Activated naive CD8-positive, alpha-beta T cell treated with anti-CD3 and anti-CD28 coated beads for 36 hours (primary cell): Measurements from ENCODE around the gene HOXA4. TPM values are rescaled to one million over a fixed set of nuclear protein-coding genes. Genes with fewer than 3 reads are reported as not detected.

Experiments
- DNase-seq: peaks from one replicate; pipeline ENCODE4 v3.0.0; 2021
- H3K27ac Mint-ChIP-seq: one replicate; pipeline ENCODE4 v1.8.0; 2022; ENCODE audit warnings: mild to moderate bottlenecking, moderate library complexity, mixed read lengths
- H3K27me3 Mint-ChIP-seq: one replicate; pipeline ENCODE4 v1.8.0; 2022; ENCODE audit warnings: mild to moderate bottlenecking, mixed read lengths
- H3K36me3 Mint-ChIP-seq: one replicate; pipeline ENCODE4 v1.8.0; 2021; ENCODE audit warnings: mild to moderate bottlenecking, mixed read lengths
- H3K4me1 Mint-ChIP-seq: one replicate; pipeline ENCODE4 v1.8.0; 2021; ENCODE audit warnings: mixed read lengths
- H3K4me3 Mint-ChIP-seq: one replicate; pipeline ENCODE4 v1.8.0; 2022; ENCODE audit warnings: mild to moderate bottlenecking, moderate library complexity, mixed read lengths
- H3K9me3 Mint-ChIP-seq: one replicate; pipeline ENCODE4 v1.8.0; 2022; ENCODE audit warnings: mixed read lengths
- total RNA-seq, 2 experiments: library from RNA; stranded (reverse); gene quantifications; one replicate each; pipeline ENCODE4 v1.2.3, GENCODE V29; 2021

Gene HOXA4
- not detected for total RNA-seq

DNA sequence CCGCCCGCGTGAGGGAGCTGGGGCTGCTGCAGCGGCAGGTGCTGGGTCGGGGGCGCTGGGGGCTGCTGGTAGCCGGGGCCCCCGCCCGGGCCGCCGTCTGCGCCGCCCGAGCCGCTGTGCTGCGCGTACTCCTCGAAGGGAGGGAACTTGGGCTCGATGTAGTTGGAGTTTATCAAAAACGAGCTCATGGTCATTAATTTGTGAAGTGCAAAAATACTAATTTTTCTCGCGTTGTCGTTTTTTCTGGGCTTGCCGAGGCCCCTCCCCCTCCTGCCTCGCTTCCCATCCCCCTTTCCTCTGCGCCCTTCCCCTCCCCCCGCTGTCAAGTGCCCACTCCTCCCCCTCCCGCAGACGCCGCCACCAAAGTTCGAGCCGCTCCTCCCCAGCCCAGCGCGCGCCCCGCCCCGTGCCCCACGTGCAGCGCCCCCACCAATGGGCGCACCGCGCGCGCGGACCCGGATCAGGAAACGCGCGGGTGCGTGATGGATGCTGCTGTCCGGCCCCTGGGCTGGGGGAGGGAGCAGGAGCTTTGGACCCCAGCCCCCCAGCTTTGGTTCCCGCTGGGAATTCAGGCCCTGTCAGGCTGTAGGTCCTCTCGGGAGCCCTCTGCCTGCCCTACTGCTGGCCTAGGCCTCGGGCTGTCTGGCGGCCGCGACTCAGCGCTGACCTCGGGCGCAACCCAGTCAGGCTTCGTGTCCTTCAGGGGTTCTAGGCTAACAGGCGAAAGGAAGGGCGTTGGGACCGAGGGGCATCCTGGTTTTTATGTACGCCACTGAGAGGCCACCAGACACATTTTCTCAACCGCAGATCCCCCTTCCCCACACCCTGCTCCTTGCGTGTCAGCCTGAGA, at the start of gene HOXA4:
Gene HOXA4, minus strand, starts transcription at position 218 of the 850 bp plus-strand sequence. Its CDS starts 24 bp downstream, at position 194.
- H3K27ac Mint-ChIP-seq: no peak within 1 kb of the TSS
- H3K27me3 Mint-ChIP-seq: peaks cover 66% of the 10 kb centered on the region
- peaks cover 16% of the 10 kb centered on the region for H3K4me1 Mint-ChIP-seq
- H3K4me3 Mint-ChIP-seq: peak within 1 kb of the TSS; percentile 60
- H3K36me3 Mint-ChIP-seq: no peaks in the 10 kb centered on the region
- H3K9me3 Mint-ChIP-seq: no peaks in the 10 kb centered on the region
- DNase-seq: peak; percentile 80

GRCh38 chr7:27179503-27180430, 49.2 kb upstream of the HOXA4 start:
- peaks cover 2% of the 10 kb centered on the region for H3K36me3 Mint-ChIP-seq
- peak; percentile 68 for DNase-seq
- peaks cover 88% of the 10 kb centered on the region for H3K27me3 Mint-ChIP-seq
- H3K4me1 Mint-ChIP-seq: peaks cover 7% of the 10 kb centered on the region
- H3K4me3 Mint-ChIP-seq: peak overlapping the region; percentile 58
- H3K27ac Mint-ChIP-seq: no peak overlapping the region
- no peaks in the 10 kb centered on the region for H3K9me3 Mint-ChIP-seq

GRCh38 chr7:27179030-27179429, 48.5 kb upstream of the HOXA4 start:
- Mint-ChIP-seq H3K9me3 (no peaks in the 10 kb centered on the region), H3K36me3 (peaks cover 2% of the 10 kb centered on the region), H3K4me3 (no peak overlapping the region), H3K27me3 (peaks cover 88% of the 10 kb centered on the region), H3K27ac (no peak overlapping the region), H3K4me1 (peaks cover 5% of the 10 kb centered on the region)
- no peak for DNase-seq

- H3K36me3 Mint-ChIP-seq: peaks cover 2% of the 10 kb centered on the region
- peaks cover 83% of the 10 kb centered on the region for H3K27me3 Mint-ChIP-seq
- no peak for DNase-seq
- no peak overlapping the region for H3K27ac Mint-ChIP-seq
- H3K4me1 Mint-ChIP-seq: peaks cover 5% of the 10 kb centered on the region
- H3K9me3 Mint-ChIP-seq: no peaks in the 10 kb centered on the region
- no peak overlapping the region for H3K4me3 Mint-ChIP-seq
These were observed 47.8 kb upstream of the HOXA4 start for GRCh38 chr7:27178366-27178765.

GRCh38 chr7:27177795-27178320, 47.3 kb upstream of the HOXA4 start:
- DNase-seq: no peak
- Mint-ChIP-seq H3K9me3 (no peaks in the 10 kb centered on the region), H3K27me3 (peaks cover 79% of the 10 kb centered on the region), H3K4me3 (no peak overlapping the region), H3K36me3 (peaks cover 2% of the 10 kb centered on the region), H3K4me1 (peaks cover 5% of the 10 kb centered on the region), H3K27ac (no peak overlapping the region)

GRCh38 chr7:27176962-27177794, 46.6 kb upstream of the HOXA4 start:
- H3K27me3 Mint-ChIP-seq: peaks cover 78% of the 10 kb centered on the region

GRCh38 chr7:27176524-27176845, 45.9 kb upstream of the HOXA4 start:
- Mint-ChIP-seq H3K9me3 (no peaks in the 10 kb centered on the region), H3K4me1 (peaks cover 12% of the 10 kb centered on the region), H3K36me3 (peaks cover 2% of the 10 kb centered on the region), H3K4me3 (no peak overlapping the region), H3K27ac (no peak overlapping the region), H3K27me3 (peaks cover 79% of the 10 kb centered on the region)
- no peak for DNase-seq

More at GRCh38 chr7:27176962-27177794, 46.6 kb upstream of the HOXA4 start:
- Mint-ChIP-seq H3K27ac (no peak overlapping the region), H3K4me1 (peaks cover 7% of the 10 kb centered on the region), H3K36me3 (peaks cover 2% of the 10 kb centered on the region), H3K4me3 (no peak overlapping the region), H3K9me3 (no peaks in the 10 kb centered on the region)
- DNase-seq: no peak

DNA sequence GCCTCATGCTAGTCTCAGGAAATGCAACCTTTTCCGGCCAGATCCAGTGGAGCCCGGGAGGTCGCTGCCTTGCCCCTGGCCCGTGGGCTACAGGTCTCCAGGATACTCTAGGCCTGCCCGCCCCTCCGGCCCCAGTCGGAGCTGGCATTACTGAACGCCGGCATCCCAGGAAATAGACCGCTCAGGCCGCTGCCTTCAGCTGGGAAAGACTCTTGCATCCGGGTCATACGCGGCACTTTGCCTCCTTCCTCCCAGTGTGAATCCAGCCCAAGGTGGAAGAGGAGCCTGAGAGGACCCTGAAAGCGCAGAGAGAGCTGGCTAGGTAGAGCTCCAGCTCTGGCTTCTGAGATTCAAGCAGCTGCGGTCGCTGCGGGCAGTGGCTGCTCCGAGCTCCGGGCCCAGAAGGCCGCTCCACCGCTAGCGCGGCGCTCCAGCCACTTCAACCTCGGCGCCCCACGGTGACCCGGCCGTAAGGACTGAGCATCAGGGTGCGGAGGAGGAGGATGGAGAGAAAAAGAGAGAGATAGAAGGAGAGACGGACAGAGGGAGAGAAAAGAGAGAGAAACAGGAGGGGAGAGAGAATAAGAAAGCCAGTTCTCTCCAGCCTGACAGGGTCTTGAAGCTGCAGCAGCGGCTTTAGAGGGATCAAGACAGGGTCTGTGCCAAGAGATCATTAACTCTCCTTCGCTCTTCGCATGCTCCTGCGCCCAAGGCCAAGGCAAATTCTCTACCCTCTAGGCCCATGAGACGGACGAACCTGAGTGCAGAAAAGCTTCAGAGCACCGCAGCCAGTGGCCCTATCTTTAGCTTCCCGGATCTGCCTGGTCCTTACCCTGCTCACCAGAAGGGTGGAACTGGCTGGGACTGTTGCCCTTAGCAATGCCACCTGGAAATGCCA, 45.3 kb upstream of the HOXA4 start:
- Mint-ChIP-seq H3K9me3 (no peaks in the 10 kb centered on the region), H3K4me1 (peaks cover 13% of the 10 kb centered on the region), H3K27me3 (peaks cover 79% of the 10 kb centered on the region), H3K27ac (no peak overlapping the region), H3K36me3 (peaks cover 2% of the 10 kb centered on the region), H3K4me3 (no peak overlapping the region)
- DNase-seq: no peak

- H3K4me1 Mint-ChIP-seq: peaks cover 16% of the 10 kb centered on the region
- H3K27me3 Mint-ChIP-seq: peaks cover 83% of the 10 kb centered on the region
- H3K27ac Mint-ChIP-seq: no peak overlapping the region
- peaks cover 2% of the 10 kb centered on the region for H3K36me3 Mint-ChIP-seq
- no peaks in the 10 kb centered on the region for H3K9me3 Mint-ChIP-seq
- H3K4me3 Mint-ChIP-seq: no peak overlapping the region
- DNase-seq: no peak
These were observed 44.5 kb upstream of the HOXA4 start for GRCh38 chr7:27174874-27175625.

DNA sequence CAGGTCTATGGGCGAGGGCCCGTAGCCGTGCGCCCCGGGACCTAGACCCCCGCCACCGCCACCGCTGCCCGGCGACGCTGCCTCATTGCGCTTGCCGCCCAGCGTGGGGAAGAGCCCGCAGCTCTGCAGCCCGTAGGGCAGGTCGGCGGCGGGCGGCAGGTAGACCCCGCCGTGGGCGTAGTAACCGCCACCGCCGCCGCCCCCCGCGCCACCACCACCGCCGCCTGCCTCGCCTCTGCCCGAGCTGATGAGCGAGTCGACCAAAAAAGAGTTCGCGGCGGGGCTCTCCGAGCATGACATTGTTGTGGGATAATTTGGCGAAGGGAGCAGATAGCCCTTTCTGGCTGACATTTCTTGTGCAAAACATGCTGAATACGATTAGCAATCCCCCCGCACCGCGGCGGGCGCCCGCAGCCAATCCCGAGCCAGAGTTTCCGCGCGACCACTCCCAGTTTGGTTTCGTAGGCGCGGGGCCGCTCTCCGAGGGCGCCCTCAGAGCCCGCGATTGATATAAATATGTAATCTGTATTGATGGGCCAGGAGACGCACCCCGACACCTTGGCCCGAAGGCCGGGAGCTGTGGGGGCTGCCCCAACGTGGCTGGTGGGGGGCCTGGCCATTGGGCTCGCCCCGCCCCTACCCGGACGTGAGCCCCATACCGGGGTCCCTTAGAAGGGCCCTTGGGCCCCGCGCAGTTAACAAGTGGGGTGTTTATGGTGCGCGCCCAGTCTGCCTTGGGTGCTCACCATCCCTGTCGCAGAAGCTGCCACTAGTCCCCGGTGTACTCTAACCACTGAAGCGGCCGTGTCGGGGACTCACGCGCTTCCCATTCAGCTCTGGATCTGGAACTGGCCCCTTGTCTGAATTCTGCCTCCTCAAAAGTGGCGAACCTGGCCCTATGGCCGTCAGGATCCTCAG, 43.7 kb upstream of the HOXA4 start, which contains the start of gene HOXA10:
Gene HOXA10, minus strand, starts transcription at position 365 of the 918 bp plus-strand sequence. Its CDS starts 14 bp downstream, at position 351.
- H3K4me3 Mint-ChIP-seq: peak within 1 kb of the TSS; percentile 25
- DNase-seq: no peak

GRCh38 chr7:27173511-27173955, 43.0 kb upstream of the HOXA4 start:
- no peaks in the 10 kb centered on the region for H3K9me3 Mint-ChIP-seq
- peaks cover 82% of the 10 kb centered on the region for H3K27me3 Mint-ChIP-seq
- no peak for DNase-seq
- H3K4me3 Mint-ChIP-seq: no peak overlapping the region
- H3K27ac Mint-ChIP-seq: no peak overlapping the region
- no peaks in the 10 kb centered on the region for H3K36me3 Mint-ChIP-seq
- peaks cover 15% of the 10 kb centered on the region for H3K4me1 Mint-ChIP-seq

More for the DNA sequence above, 43.7 kb upstream of the HOXA4 start, which contains the start of gene HOXA10:
- Mint-ChIP-seq H3K9me3 (no peaks in the 10 kb centered on the region), H3K4me1 (peaks cover 12% of the 10 kb centered on the region), H3K36me3 (no peaks in the 10 kb centered on the region), H3K27me3 (peaks cover 82% of the 10 kb centered on the region), H3K27ac (no peak within 1 kb of the TSS)

DNA sequence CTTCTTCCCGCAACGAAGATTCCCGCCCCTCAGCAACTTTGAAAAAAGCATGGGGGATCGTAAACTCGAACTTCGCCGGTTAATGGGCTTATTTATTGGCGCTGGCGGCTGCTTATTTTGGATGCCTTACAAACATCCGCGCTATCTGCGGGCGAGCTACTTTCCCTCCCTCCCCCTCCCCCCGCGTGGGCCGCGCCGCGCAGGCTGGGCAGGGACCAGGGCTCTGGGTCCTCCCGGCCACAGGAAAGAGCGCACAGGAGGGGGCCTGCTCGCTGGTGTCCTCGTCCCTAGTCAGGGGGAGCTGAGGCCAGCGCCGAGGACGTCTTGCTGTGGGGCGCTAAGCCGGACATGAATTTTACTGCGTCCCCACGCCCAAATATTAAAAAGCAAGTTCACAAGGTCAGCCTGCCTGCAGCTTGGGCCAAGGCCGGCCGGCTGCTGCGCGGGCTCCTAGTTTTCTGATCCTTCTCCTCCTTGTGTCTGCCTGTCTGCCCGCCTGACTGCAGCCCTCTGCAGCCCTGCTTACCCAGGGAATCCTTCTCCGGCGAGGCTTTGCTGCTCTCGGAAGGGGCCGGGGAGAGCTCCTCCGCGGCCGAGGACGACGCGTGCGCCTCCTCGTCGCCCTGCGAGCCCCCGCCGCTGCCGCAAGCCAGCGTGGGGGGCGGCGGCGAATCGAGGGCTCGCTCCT, 42.4 kb upstream of the HOXA4 start:
- Mint-ChIP-seq H3K4me3 (peak overlapping the region; percentile 14), H3K36me3 (no peaks in the 10 kb centered on the region), H3K27ac (no peak overlapping the region), H3K9me3 (no peaks in the 10 kb centered on the region), H3K4me1 (peaks cover 16% of the 10 kb centered on the region), H3K27me3 (peaks cover 82% of the 10 kb centered on the region)
- no peak for DNase-seq
